DMS114 treated with DMSO at 0.1 percent for 48 hours (cell line): ENCODE data around the gene GLIS1.
"Not testable (repeated sequence)": the region's sequence is repeated elsewhere in the genome, so short reads cannot be mapped to it uniquely, and the experiment has no call there.

Experiments used
- DNase-seq: peaks from one replicate; lab custom pipeline; 2025; ENCODE audit not compliant: unreplicated experiment; lab: John Stamatoyannopoulos, UW

GLIS1 gene

DNA sequence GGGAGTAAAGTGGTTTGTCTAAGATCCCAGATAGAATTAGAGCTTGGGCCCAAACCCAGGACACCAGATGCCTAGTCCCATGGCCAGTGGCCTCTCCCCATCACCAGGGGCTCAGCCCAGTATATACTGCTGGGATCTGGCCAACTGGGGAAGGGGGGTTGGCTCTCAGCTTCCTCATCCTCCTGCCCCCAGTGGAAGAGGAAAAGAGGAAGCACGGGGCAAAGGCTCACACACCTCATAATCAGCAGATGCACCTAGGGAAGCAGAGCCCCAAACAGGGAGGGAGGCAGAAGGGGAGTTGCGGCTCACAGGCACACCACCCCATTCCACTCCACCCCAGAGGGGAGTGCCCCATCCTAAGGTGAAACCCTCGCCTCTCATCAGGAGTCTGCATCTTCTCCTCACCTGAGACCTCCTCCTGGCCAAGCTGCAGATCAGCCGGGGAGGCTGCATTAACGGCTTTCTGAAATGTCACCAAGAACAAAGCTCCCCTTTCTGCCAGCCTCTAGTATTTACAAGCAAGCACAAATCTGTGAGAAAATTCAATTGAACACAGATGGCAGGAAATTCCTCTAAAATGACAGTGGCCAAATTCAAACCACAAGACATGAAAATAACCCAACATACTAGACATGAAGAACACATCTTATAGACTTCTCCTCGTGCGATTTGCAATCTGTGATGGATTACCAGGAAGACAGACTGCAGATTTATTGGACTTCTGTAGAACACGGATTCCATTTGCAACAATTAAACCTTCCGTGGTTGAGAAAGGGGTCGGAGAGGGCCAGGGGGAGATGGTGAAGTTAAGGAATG, 82.8 kb downstream of the GLIS1 start:
- no peak for DNase-seq

DNA sequence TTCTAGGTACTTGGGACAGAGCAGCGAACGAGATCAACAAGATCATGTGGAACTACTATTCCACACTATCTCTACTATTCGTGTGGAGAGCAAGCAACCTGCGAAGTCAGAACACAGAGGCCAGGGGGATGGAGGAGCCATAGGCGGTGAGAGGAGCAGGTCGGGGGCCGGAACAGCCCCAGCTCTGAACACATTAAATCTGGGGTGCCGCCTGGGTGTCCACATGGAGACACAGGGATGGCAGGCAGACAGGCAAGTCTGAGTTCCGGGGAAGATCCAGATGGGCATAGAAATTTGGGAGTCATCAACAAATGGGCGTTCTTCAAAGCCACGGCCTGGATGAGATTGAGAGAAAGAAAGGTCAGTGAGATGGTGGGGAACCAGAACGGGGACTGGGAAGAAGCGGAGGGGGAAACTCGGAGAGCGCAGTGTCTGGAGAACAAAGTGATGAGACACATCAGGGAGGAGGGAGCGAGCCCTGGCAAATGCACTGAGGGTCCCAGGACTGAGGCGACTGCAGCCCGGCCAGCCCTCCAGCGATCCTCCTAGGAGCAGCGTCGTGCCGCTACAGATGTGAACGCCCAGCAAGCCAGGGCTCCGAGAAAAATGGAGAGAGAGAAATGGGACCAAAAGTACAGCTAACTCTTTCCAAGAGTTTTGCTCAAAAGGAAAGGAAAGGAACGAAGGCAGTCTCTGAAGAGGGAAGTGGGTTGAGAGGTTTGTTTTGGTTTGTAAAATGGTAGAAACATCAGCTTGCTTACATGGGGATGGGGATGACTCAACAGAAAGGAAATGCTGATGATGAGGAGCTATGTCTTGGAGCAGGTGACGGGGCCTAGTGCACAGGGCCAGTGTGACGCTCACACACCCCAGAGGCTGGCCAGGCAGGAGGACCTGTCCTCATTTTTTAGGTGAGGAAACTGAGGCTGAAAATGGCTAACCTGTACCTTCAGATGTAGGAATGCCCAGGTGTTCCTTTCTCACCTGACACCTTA, 84.5 kb downstream of the GLIS1 start:
- no peak for DNase-seq

DNA sequence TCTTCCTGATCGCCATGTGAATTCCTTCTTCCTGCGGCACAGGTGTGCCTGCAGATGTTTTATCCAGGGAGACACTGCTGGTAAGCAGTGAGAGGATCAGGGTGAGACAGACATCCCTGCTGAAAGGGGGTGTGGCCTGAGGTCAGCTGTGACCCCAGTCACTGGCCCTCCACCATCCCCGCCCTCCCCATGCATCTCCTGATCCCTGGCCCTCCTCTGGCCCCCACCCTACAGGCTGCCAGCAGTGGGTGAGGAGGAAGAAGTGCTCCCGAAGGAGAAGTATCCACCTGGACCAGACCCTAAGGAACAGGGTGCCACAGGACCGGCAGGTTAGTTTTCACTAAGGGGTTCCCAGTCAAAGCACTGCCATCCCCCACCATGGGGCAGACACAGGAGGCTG, 85.3 kb downstream of the GLIS1 start:
- no peak for DNase-seq

DNA sequence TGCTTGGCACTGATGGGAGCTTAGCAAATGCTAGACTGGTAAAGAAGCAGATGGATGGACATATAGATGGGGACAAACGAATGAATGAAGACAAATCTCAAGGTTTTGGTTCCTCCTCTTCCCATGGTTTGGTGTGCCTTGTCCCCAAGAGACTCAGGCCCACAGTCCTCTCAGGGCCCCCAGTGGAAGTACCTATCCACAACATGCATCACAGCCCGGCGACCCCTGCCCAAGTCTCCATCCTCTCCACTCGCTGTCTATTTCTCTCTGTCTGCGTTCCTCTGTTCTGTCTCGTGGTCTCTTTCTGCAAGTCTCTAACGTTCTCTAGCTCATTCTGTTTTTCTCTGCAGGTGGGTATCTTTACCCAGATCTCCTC, 85.8 kb downstream of the GLIS1 start:
- DNase-seq = no peak

DNA sequence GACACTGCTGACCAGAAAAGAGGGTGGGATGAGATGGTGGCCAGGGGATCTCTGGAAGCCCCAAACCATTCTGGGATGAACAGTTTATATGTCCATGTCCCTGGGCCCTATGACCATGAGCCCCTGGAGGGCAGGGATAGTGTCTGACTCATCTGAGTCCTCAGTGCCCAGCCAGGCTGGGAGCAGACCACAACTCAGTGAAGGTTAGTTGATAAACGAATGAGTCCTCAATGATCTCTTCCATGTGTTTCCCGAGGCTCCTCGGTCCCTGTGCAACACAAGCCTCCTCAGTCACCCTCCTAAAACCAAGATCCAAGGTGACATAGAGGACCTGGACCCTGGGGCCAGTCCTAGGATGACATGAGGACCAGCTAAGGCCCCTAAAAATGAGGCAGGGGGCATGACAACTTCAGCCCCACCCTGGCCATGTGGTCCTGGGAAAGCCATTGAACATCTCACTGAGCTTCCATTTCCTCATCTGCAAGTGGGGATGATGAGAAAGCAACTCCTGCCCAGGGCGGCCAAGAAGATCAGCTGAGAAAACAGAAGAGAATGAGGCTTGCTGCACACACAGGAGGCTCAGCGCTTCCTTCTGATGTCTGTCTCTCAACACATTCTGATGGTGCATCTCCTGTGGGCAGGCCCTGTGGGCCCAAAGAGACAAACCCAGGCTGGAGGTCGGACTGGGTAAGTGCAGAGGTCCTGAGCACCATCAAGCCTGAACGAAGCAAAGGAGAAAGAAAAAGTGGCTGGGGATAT, 86.3 kb downstream of the GLIS1 start:
- no peak for DNase-seq

DNA sequence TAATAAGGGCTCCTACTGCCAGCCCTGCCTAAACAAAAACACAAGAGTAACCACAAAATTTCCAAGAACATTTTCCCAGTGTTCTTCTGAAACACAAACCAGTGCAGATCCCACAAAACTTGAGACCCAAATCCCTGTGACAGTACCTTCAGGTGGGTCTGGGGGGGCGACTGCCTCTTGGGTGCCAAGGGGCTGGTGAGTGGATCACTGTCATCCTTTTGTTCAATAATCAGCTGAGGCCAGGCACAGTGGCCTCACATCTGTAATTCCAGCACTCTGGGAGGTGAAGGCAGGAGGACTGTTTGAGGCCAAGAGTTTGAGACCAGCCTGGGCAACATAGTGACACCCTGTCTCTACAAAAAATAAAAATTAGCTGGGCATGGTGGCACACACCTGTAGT, 87.6 kb downstream of the GLIS1 start:
- DNase-seq = no peak

DNA sequence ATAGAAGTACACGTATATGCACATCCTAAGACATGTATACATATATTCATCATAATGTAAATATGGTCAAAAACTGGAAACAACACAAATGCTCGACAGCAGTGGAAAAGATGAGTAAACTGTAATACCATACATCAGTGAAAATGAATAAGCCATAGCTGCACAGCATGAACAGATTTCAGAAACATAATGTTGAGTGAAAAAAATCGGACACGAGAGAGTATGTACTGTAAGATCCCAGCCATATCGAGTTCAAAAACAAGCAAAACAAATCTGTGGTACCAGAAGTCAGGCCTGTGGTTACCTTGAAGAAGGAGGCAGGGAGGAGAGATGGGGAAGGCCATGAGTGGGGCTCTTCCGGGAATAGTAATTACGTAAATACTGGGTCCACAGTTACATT, 90.4 kb downstream of the GLIS1 start:
- no peak for DNase-seq

DNA sequence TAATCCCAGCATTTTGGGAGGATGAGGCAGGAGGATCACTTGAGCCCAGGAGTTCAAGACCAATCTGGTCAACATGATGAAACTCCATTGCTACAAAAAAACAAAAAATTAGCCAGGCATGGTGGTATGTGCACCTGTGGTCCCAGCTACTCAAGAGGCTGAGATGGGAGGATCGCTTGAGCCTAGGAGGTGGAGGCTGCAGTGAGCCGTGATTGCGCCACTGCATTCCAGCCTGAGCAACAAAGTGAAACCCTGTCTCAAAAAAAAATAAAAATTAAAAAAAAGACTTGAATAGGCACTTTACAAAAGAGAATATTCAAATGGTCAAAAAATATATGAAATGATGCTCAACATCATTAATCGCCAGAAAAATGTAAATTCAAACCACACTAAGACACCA, 91.0 kb downstream of the GLIS1 start:
- not testable (repeated sequence) for DNase-seq

DNA sequence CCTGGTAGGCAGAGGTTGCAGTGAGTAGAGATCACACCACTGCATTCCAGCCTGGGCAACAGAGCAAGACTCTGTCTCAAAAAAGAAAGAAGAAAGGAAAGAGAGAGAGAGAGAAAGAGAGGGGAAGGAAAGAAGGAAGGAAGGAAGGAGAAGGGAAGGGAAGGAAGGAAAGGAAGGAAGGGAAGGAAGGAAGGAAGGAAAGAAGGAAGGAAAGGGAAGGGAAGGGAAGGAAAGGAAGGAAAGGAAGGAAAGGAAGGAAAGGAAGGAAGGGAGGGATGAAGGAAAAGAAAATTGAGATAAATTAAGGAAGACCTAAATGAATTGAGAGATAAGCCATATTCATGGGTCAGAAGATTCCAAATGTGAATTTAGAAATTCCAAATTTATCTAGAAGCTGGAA, 92.2 kb downstream of the GLIS1 start:
- DNase-seq = no peak

DNA sequence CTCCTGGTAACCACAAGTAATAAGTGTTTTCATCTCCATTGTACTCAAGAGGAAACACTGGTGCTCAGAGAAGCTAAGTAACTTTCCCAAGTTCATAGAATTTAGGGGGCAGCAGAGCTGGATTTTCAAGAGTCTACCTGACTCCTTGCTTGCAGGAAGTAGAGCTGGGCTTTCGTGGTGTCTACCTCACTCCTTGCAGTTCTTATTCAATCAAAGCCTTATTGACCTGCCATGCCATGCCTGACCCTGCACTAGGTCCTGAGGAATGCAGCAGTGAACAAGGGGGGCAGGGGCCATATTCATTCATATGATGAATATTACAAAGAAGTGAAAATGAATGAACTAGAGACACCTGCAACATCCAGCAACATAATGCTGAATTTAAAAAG, 93.3 kb downstream of the GLIS1 start:
- no peak for DNase-seq

DNA sequence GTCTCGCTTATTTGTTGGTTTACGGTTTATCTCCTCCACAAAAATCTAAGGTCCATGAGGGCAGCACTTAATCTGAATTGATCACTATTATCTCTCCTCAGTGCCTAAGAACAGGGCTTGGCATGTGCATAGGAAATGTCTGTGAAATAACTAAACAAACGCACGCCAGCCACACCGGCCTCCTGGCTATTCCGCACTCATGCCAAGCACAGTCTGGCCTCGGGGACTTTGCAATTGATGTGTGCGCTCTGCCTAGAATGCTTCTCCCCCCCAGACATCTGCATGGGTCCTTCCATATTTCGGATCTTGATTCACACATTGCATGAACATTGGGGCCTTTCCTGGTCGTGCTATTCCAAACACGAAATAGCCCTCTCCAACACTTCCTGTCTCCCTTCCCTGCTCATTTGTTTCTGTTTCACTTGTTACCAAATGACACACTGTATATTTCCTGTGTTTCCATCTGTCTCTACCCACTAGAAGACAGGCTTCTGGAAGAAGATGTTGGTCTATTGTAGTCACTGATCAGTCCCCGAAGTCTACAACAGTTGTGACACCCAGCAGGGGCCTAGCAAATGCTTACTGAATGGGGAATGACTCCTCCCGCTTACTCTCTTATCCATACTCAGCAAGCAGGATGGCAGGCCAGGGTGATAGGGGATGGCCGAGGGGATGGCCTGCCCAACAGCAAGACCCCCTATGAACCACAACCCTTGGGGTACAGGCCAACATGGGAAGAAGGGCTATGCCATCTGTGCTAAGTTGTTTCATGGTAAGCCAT, 93.9 kb downstream of the GLIS1 start:
- DNase-seq = no peak

DNA sequence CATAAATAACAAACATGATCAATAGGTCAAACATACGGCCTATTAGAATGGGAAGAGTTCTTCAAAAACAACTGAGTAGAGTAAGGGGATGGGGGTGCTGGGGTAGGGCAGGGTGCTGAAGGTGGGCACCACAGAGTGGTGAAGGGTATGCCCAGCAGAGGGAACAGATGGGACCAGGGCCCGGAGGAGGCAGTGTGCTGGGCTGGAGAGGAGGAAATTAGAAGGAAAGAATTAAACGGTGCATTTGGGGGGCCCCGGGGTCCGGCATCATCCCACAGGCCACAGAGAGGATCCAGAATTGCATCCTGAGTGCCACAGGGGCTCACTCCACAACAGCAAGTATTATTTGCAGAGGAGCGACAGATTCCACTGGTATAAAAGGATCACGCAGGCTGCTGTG, 94.5 kb downstream of the GLIS1 start:
- DNase-seq = no peak

DNA sequence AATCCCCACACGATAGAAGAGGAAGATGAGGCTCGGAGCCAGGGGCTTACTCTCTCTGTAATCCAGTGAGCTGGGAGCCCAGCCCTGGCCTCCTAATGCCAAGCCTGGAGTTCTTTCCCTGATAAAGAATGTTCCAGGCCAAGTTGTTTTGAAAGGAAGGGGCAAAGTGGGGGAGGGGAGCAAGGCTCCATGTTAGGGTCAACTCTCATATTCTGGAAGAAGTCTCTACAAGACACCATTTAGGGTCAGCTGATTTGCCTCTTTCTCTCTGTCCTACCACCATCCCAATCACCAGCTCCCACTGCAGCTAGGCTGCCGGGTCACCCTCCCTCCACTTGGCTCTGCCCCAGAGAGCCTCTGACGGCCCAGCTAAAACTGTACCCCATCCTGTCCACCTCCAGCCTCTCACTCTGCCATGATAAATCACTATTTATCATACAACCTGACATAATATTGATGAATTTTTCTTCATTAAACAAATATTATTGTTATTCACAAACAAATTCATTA, 95.0 kb downstream of the GLIS1 start:
- DNase-seq = no peak

DNA sequence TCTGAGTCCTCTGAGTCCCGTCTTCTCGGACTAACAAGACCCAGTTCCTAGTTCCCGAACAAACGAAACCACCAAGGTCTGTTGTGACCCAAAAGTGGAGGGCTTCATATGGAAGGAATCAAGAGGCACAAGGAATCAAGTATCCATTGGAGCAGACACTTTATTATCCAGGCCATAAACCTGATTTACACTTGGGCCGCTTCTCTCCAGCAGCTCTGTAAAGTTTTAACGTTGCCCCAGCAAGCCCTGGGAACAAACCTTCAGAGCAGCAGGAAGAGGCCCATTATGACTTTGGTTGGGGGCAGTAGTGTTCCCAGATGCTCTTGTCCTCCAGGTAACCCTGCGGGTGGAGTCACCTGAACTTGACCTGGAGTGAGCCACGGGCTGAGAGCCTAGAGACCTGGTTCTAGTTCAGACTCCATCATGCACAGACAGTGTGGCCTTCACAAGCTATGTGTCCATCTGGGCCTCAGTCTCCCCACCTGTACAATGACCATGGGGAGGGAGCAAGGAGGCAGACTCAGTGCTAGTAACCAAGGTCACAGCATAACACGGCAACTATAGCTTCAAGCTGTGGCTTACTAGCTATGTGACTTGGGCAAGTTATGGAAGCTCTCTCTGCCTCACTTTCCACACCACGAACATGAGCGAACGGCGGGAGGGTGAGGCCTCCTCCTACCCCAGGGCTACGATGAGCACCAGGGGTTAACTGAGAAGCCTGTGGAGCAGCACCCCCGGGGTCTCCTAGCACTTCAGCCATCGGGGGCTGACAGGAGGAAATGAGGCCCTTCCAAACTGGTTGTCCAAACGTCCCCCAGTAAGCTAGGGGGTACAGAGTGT, 95.7 kb downstream of the GLIS1 start:
- DNase-seq = no peak

DNA sequence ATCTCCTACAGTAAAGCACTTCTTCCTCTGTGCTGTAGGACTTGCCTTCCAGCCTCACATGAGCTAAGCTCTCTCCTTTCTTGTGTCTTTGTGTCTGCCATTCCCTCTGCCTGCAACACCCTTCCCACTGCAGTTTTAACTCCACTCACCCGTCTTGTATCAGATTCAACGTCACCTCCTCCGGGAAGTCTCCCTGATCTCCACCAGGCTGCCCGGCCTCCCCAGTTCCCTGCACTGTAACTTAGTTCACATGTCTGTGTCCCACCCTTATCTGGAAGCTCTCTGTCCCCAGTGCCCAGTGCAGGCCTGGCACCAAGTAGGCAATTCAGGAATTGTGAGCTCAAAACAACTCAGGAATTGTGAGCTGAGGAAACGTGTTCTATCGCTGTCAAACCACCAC, 96.4 kb downstream of the GLIS1 start:
- DNase-seq = no peak

DNA sequence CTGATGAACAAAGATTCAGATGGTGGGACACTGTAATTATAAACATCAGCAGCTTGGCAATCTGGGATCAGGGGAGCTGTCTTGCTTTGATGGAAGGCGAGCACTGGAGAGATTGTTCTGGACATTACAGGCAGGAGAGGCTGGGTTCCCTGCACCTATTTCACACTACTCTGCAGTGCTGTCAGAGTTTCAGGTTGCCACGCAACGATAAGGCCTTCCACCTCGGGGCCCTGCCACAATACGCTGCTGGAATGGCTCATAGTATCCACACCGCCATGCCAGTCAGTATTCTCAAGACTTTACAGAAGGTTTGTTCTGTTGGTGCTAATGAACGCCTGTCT, 96.8 kb downstream of the GLIS1 start:
- no peak for DNase-seq

DNA sequence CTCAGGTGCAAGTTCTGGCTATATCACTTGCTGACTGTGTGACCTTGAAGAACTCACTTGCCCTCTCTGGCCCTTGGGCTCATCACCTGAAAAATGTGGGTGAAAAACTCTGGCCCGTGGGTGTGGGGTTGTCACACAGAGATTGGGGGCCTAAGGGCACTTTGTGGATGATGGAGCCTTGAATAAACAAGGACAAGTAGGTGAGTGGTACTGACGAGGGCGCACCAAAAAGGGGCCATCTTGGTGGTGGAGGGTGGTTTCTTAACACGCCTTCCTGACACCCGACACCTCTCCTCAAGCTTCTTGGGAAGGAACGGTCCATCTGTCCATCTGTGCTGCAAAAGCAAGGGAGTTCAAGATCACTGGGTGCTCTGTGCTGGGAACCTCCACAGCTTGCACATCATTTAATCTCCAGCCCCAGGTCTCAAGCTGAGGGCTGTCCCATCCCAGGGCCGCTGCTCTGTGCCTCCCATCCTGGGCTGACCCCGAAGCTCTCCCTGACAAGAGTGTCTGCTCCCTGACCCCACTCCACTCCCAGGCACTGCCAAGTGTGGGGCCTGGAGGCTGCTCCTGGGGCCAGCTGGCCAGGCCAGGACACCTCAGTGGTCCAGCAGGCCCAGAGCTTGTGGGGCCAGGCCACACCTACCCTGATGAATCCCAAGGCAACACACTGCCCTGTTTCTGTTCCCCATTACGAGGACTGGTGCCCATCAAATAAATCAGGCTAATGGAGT, 97.3 kb downstream of the GLIS1 start:
- no peak for DNase-seq

DNA sequence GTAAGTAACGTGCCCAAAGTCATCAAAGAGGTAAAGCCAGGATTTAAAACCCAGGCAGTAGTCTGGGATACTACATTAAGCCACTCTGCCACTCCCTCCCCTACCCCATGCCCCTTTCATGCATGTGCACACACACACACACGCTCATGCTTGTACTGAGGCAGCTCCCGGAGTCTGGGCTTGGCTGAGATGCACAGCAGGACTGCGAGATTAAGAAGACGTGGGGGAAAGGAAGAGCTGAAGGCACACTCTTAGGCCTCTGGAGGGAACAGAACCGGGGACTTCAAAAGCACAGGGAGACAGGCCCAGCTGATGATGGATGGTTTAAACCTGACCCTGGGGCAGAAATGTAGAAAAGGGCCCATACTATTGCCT, 98.3 kb downstream of the GLIS1 start:
- no peak for DNase-seq
